Esophagus muscularis mucosa (tissue), 4 donors: Measurements from ENCODE around the gene ABLIM3.
A peak's percentile ranks its signal among the peaks of the same experiment; 100 is the strongest.

Source experiments
- CTCF ChIP-seq, 3 experiments: fragments of 200-600 bp in 2 of 3; fragments of 450-650 bp in 1 of 3; sonication (generic) in 2 of 3; IDR thresholded peaks; one replicate each; pipeline ENCODE4 v1.5.1; 2017 to 2019; ENCODE audit warnings: antibody characterized with exemption in 3 of 3, mild to moderate bottlenecking in 2 of 3, moderate library complexity in 1 of 3
- EP300 ChIP-seq: sonication (generic); formaldehyde crosslinking; IDR thresholded peaks from one replicate; pipeline ENCODE4 v1.6.1; 2017; ENCODE audit warnings: antibody characterized with exemption
- POLR2A ChIP-seq: fragments of 450-650 bp; IDR thresholded peaks from one replicate; pipeline ENCODE4 v1.6.1; 2017; ENCODE audit warnings: antibody characterized with exemption, moderate library complexity, mild to moderate bottlenecking, low read depth
- POLR2AphosphoS5 ChIP-seq, 2 donors: sonication (generic); formaldehyde crosslinking; IDR thresholded peaks; one replicate each; pipeline ENCODE4 v1.6.1; 2017; ENCODE audit warnings: antibody characterized with exemption in 2 of 2

GRCh38 chr5:149130121-149130914, 11.0 kb upstream of the ABLIM3 start:
- no peak for TF ChIP-seq POLR2A
- TF ChIP-seq CTCF (IDR thresholded peaks at IDR 0.05) = peak in 2 of 3 experiments; percentile 21 to 29
- TF ChIP-seq POLR2AphosphoS5 (IDR thresholded peaks at IDR 0.05) = no peak
- TF ChIP-seq EP300 = no peak
